HL-60 (cell line): ENCODE results near the gene ADCK1.

Experiments
- DNase-seq, 2 experiments: peaks; one replicate each; pipeline ENCODE4 v3.0.0-alpha.2; 2010 to 2020; ENCODE audit warnings: low read depth in 1 of 2, low spot score in 1 of 2
- H3K27ac ChIP-seq: fragments of 250-450 bp; sonication (Bioruptor Pico); replicated peaks from 2 replicates; pipeline ENCODE4 v1.5.1; 2020; ENCODE audit warnings: mild to moderate bottlenecking, moderate library complexity
- H3K27me3 ChIP-seq: fragments of 250-450 bp; sonication (Bioruptor Pico); 2 replicates; pipeline ENCODE4 v1.5.1; 2021; ENCODE audit warnings: mild to moderate bottlenecking, moderate library complexity; ENCODE audit not compliant: insufficient read depth, poor library complexity, severe bottlenecking
- H3K4me3 ChIP-seq: replicated peaks from 2 replicates; pipeline ENCODE4 v1.5.1; 2011; ENCODE audit warnings: mild to moderate bottlenecking, control low read depth, low read length; ENCODE audit not compliant: insufficient read depth
- CTCF ChIP-seq: IDR thresholded peaks from one replicate; pipeline ENCODE4 v1.5.1; 2011; ENCODE audit warnings: low read length, control low read depth, inconsistent platforms; ENCODE audit not compliant: insufficient read depth
- GABPA ChIP-seq: IDR thresholded peaks from 2 replicates; pipeline ENCODE4 v1.6.1; 2012; ENCODE audit warnings: low read depth
- POLR2AphosphoS5 ChIP-seq: IDR thresholded peaks from 2 replicates; pipeline ENCODE4 v1.6.1; 2012; ENCODE audit warnings: low read depth
- REST ChIP-seq: IDR thresholded peaks from 2 replicates; pipeline ENCODE4 v1.6.1; 2012; ENCODE audit warnings: low read depth; ENCODE audit not compliant: insufficient replicate concordance
- SPI1 ChIP-seq: IDR thresholded peaks from 2 replicates; pipeline ENCODE4 v1.6.1; 2012; ENCODE audit warnings: low read depth, mild to moderate bottlenecking, borderline replicate concordance

ADCK1 gene

GRCh38 chr14:77822741-77823140 lies 22.8 kb downstream of the ADCK1 start:
- no peak for TF ChIP-seq GABPA
- no peak for TF ChIP-seq CTCF
- TF ChIP-seq REST = no peak
- no peak for TF ChIP-seq SPI1
- no peak for TF ChIP-seq POLR2AphosphoS5
- H3K27ac ChIP-seq = no peak overlapping the region
- H3K27me3 ChIP-seq = no peaks in the 10 kb centered on the region
- no peak overlapping the region for H3K4me3 ChIP-seq
- DNase-seq = no peak

- H3K27ac ChIP-seq = no peak overlapping the region
- H3K27me3 ChIP-seq = no peaks in the 10 kb centered on the region
- TF ChIP-seq REST (no peak), SPI1 (no peak), GABPA (no peak), CTCF (no peak), POLR2AphosphoS5 (no peak)
- no peak for DNase-seq
- no peak overlapping the region for H3K4me3 ChIP-seq
These were observed 23.5 kb downstream of the ADCK1 start for GRCh38 chr14:77823378-77823777.

GRCh38 chr14:77825895-77826519 lies 26.1 kb downstream of the ADCK1 start:
- TF ChIP-seq REST (no peak), POLR2AphosphoS5 (no peak), SPI1 (no peak), CTCF (no peak), GABPA (no peak)

More at GRCh38 chr14:77825895-77826519, 26.1 kb downstream of the ADCK1 start:
- DNase-seq = no peak
- Histone ChIP-seq H3K27me3 (no peaks in the 10 kb centered on the region), H3K4me3 (no peak overlapping the region), H3K27ac (no peak overlapping the region)
